Tibial nerve (tissue), 4 donors: ENCODE results near the gene GNG7. TPM values are rescaled to one million over a fixed set of nuclear protein-coding genes. Genes with fewer than 3 reads are reported as not detected.

ENCODE experiments used
- DNase-seq, 2 donors: peaks; one replicate each; pipeline ENCODE4 v3.0.0-alpha.2; 2019; ENCODE audit warnings: low spot score in 2 of 2
- H3K27ac ChIP-seq, 4 donors: fragments of 200-600 bp; sonication (generic) in 3 of 4; one replicate each; pipeline ENCODE4 v1.5.1; 2017 to 2019; ENCODE audit warnings: mild to moderate bottlenecking in 1 of 4
- H3K27me3 ChIP-seq, 2 donors: fragments of 200-600 bp; sonication (generic) in 1 of 2; one replicate each; pipeline versions ENCODE4 v1.5.1 to v1.6.0; 2017 to 2019
- H3K36me3 ChIP-seq, 3 donors: fragments of 200-600 bp; sonication (generic); one replicate each; pipeline ENCODE4 v1.5.1; 2018 to 2019
- H3K4me1 ChIP-seq, 4 donors: fragments of 200-600 bp; sonication (generic) in 3 of 4; one replicate each; pipeline ENCODE4 v1.5.1; 2017 to 2019
- H3K4me3 ChIP-seq, 4 donors: fragments of 200-600 bp; sonication (generic) in 3 of 4; one replicate each; pipeline ENCODE4 v1.5.1; 2017 to 2019; ENCODE audit warnings: mild to moderate bottlenecking in 1 of 4, moderate library complexity in 1 of 4
- H3K9me3 ChIP-seq, 4 donors: fragments of 200-600 bp; sonication (generic) in 3 of 4; one replicate each; pipeline ENCODE4 v1.5.1; 2017 to 2019
- CTCF ChIP-seq, 5 experiments: fragments of 200-600 bp in 3 of 5; fragments of 450-650 bp in 2 of 5; sonication (generic) in 3 of 5; IDR thresholded peaks; one replicate each; pipeline ENCODE4 v1.5.1; 2016 to 2019; ENCODE audit warnings: antibody characterized with exemption in 5 of 5, mild to moderate bottlenecking in 3 of 5, moderate library complexity in 2 of 5
- EP300 ChIP-seq, 2 donors: sonication (generic); formaldehyde crosslinking; IDR thresholded peaks; one replicate each; pipeline ENCODE4 v1.6.1; 2017; ENCODE audit warnings: antibody characterized with exemption in 2 of 2, mild to moderate bottlenecking in 1 of 2
- POLR2A ChIP-seq, 2 donors: fragments of 450-650 bp; IDR thresholded peaks; one replicate each; pipeline ENCODE4 v1.6.1; 2017; ENCODE audit warnings: antibody characterized with exemption in 2 of 2, mild to moderate bottlenecking in 2 of 2, moderate library complexity in 2 of 2
- WGBS, 2 donors: methylation state at CpG; one replicate each; pipeline ENCODE4 v1.1.5; 2018; 5-methylcytosine and 5-hydroxymethylcytosine counted together
- total RNA-seq, 4 donors: library from RNA; depleted of rRNA; stranded (reverse); fragments of >200 nt; gene quantifications; one replicate each; pipeline ENCODE4 v1.1.0, GENCODE V29; 2016

GNG7 gene
- total RNA-seq, 4 donors from 2014 or later: 2.6 to 5.3 (median 3.5) TPM

DNA sequence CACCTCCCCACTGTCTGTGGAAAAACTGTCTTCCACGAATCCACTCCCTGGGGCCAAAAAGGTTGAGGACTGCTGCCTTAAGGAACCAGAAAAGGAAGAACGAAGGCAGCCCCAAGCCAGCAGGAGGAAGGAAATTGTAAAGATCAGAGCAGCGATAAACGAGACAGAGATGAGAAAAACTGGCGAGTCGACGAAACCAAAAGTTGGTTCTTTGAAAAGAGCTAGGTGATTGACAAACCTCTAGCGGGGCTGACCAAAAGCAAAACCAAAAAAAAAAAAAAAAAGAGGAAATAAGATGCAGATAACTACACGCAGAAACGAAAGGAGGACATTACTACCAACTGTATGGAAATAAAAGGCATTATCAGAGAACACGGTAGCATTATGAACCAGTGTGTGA, 149.6 kb downstream of the GNG7 start:
- no peaks in the 10 kb centered on the region for H3K27me3 ChIP-seq
- no peaks in the 10 kb centered on the region for H3K9me3 ChIP-seq
- peak overlapping the region in 3 of 4 donors; percentile 56 to 76 (median 59) for H3K27ac ChIP-seq
- WGBS, 2 donors: 34 to 55% methylated on average over 11 of the region's 11 CpGs
- TF ChIP-seq EP300 (IDR thresholded peaks at IDR 0.05) (peak in 1 of 2 donors; percentile 51), POLR2A (IDR thresholded peaks at IDR 0.05) (no peak)
- no peak for DNase-seq
- H3K4me3 ChIP-seq: peak overlapping the region in 1 of 4 donors; percentile 20
- peaks cover 0 to 60% (median 17%) of the 10 kb centered on the region in 4 donors for H3K4me1 ChIP-seq
- no peaks in the 10 kb centered on the region for H3K36me3 ChIP-seq

- no peak for DNase-seq
- H3K27me3 ChIP-seq: no peaks in the 10 kb centered on the region
- 84 to 92% methylated on average over 11 of the region's 11 CpGs for WGBS, 2 donors
- peak overlapping the region in 1 of 4 donors; percentile 76 for H3K27ac ChIP-seq
- H3K36me3 ChIP-seq: no peaks in the 10 kb centered on the region
- peaks cover 0 to 71% (median 21%) of the 10 kb centered on the region in 4 donors for H3K4me1 ChIP-seq
- TF ChIP-seq CTCF (IDR thresholded peaks at IDR 0.05) (no peak), EP300 (IDR thresholded peaks at IDR 0.05) (no peak), POLR2A (IDR thresholded peaks at IDR 0.05) (no peak)
- H3K9me3 ChIP-seq: no peaks in the 10 kb centered on the region
- no peak overlapping the region for H3K4me3 ChIP-seq
Observed at GRCh38 chr19:2551864-2552185, 150.7 kb downstream of the GNG7 start.

GRCh38 chr19:2551172-2551863, 151.2 kb downstream of the GNG7 start:
- TF ChIP-seq POLR2A (IDR thresholded peaks at IDR 0.05): no peak
- TF ChIP-seq CTCF (IDR thresholded peaks at IDR 0.05): no peak
- no peak for TF ChIP-seq EP300 (IDR thresholded peaks at IDR 0.05)
- peaks cover 0 to 71% (median 23%) of the 10 kb centered on the region in 4 donors for H3K4me1 ChIP-seq
- H3K27me3 ChIP-seq: no peaks in the 10 kb centered on the region
- 82 to 85% methylated on average over 19 to 20 of the region's 20 CpGs for WGBS, 2 donors
- H3K4me3 ChIP-seq: no peak overlapping the region
- H3K36me3 ChIP-seq: no peaks in the 10 kb centered on the region
- no peak for DNase-seq
- H3K9me3 ChIP-seq: no peaks in the 10 kb centered on the region
- peak overlapping the region in 2 of 4 donors; percentile 92 for H3K27ac ChIP-seq

- Histone ChIP-seq H3K36me3 (no peaks in the 10 kb centered on the region), H3K4me3 (no peak overlapping the region), H3K4me1 (peaks cover 2 to 71% (median 25%) of the 10 kb centered on the region in 4 donors), H3K27ac (peak overlapping the region; percentile 40 to 92 (median 81)), H3K27me3 (no peaks in the 10 kb centered on the region), H3K9me3 (no peaks in the 10 kb centered on the region)
- WGBS, 2 donors: 73 to 75% methylated on average over 14 to 21 of the region's 21 CpGs
- TF ChIP-seq CTCF (IDR thresholded peaks at IDR 0.05) (no peak), EP300 (IDR thresholded peaks at IDR 0.05) (no peak), POLR2A (IDR thresholded peaks at IDR 0.05) (no peak)
- no peak for DNase-seq
Observed at GRCh38 chr19:2550431-2551171, 151.9 kb downstream of the GNG7 start.

DNA sequence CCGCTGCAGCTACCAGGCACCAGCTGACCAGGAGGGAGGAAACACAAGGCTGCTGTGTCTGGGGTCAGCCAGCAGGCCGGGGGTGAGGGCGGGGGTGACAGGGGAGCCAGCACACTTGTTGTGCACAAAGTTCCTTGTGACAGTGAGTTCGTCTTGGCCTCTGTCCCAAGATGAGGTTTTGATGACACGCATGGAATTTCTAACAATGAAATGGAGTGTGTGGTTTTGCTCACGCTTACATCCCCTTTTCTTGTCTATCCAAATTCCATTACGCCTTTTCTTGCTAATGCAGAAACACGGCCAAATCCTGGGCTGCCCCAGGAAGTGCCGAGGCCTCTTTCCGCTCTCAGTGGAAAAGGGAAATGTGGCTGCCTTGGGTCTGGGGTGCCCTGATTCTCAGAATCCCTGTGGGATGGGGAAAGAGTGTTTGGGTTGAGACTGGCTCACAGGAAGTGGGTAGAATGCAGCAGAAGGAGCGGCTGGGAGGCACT, 152.7 kb downstream of the GNG7 start:
- H3K4me1 ChIP-seq: peaks cover 2 to 71% (median 32%) of the 10 kb centered on the region in 4 donors
- H3K27ac ChIP-seq: peak overlapping the region; percentile 40 to 92 (median 81)
- H3K27me3 ChIP-seq: no peaks in the 10 kb centered on the region
- DNase-seq: peak; percentile 73 to 94
- no peak overlapping the region for H3K4me3 ChIP-seq
- no peaks in the 10 kb centered on the region for H3K36me3 ChIP-seq
- H3K9me3 ChIP-seq: no peaks in the 10 kb centered on the region
- TF ChIP-seq CTCF (IDR thresholded peaks at IDR 0.05) (peak in 2 of 5 experiments; percentile 23 to 30), POLR2A (IDR thresholded peaks at IDR 0.05) (peak in 1 of 2 donors; percentile 8), EP300 (IDR thresholded peaks at IDR 0.05) (peak; percentile 97 to 98)
- WGBS, 2 donors: 13 to 32% methylated on average over 8 to 10 of the region's 11 CpGs
